DND-41 (cell line): Measurements from ENCODE around the gene TRAPPC2L.

Experiments used
- EZH2 ChIP-seq: IDR thresholded peaks from 3 replicates; pipeline ENCODE4 v1.6.1; 2012; ENCODE audit warnings: borderline replicate concordance, low read depth, mild to moderate bottlenecking, moderate library complexity, low read length, inconsistent platforms; ENCODE audit not compliant: severe bottlenecking
- TF ChIP-seq, protein P1 (sequence below): IDR thresholded peaks from 2 replicates; pipeline ENCODE4 v1.5.1; 2012; ENCODE audit warnings: borderline replicate concordance, low read length, moderate library complexity, mild to moderate bottlenecking; ENCODE audit not compliant: poor library complexity, severe bottlenecking; ENCODE audit errors: extremely low read depth

- TF ChIP-seq, protein P1, sequence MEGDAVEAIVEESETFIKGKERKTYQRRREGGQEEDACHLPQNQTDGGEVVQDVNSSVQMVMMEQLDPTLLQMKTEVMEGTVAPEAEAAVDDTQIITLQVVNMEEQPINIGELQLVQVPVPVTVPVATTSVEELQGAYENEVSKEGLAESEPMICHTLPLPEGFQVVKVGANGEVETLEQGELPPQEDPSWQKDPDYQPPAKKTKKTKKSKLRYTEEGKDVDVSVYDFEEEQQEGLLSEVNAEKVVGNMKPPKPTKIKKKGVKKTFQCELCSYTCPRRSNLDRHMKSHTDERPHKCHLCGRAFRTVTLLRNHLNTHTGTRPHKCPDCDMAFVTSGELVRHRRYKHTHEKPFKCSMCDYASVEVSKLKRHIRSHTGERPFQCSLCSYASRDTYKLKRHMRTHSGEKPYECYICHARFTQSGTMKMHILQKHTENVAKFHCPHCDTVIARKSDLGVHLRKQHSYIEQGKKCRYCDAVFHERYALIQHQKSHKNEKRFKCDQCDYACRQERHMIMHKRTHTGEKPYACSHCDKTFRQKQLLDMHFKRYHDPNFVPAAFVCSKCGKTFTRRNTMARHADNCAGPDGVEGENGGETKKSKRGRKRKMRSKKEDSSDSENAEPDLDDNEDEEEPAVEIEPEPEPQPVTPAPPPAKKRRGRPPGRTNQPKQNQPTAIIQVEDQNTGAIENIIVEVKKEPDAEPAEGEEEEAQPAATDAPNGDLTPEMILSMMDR = no peak
- TF ChIP-seq EZH2 = no peak
Observed at GRCh38 chr16:88843256-88843655, 13.7 kb upstream of the TRAPPC2L start.
